CD4-positive, alpha-beta T cell (primary cell): ENCODE results near the gene PRDX2. TPM values are rescaled to one million over a fixed set of nuclear protein-coding genes. Genes with fewer than 3 reads are reported as not detected.

Source experiments
- ATAC-seq: fragments of 200-7000 bp; cut with Tn5 transposase; one replicate; pipeline ENCODE4 v1.10.0; 2022; ENCODE audit warnings: mild to moderate bottlenecking; ENCODE audit not compliant: poor library complexity
- CTCF ChIA-PET: fragments of 350-600 bp; sonication (Branson Sonifier 250); formaldehyde crosslinking; loops from one replicate; lab custom pipeline; 2021; ENCODE audit warnings: antibody characterized with exemption, inconsistent platforms; lab: Charles Lee
- POLR2A ChIA-PET: fragments of 350-600 bp; sonication (Branson Sonifier 250); formaldehyde crosslinking; loops from one replicate; lab custom pipeline; 2021; ENCODE audit warnings: antibody characterized with exemption, inconsistent platforms; lab: Charles Lee
- DNase-seq, 14 experiments: peaks; one replicate each; pipeline ENCODE4 v3.0.0-alpha.2; 2013 to 2020; ENCODE audit warnings: mixed read lengths in 2 of 14
- H3K27ac ChIP-seq, 2 donors: one replicate each; pipeline versions ENCODE4 v1.5.1 to v1.7.0; 2013; ENCODE audit warnings: low read length in 2 of 2, low read depth in 1 of 2, mild to moderate bottlenecking in 1 of 2
- H3K27me3 ChIP-seq, 2 experiments: 1 replicate in 1 of 2; 2 replicates in 1 of 2; pipeline versions ENCODE4 v1.6.1 to v1.7.0; 2013; ENCODE audit warnings: low read length in 2 of 2, control low read depth in 1 of 2, mild to moderate bottlenecking in 1 of 2, moderate library complexity in 1 of 2; ENCODE audit not compliant: insufficient read depth in 2 of 2, control insufficient read depth in 1 of 2
- H3K36me3 ChIP-seq: one replicate; pipeline ENCODE4 v1.6.1; 2013; ENCODE audit warnings: low read length, control low read depth; ENCODE audit not compliant: insufficient read depth
- H3K4me1 ChIP-seq: one replicate; pipeline ENCODE4 v1.6.1; 2013; ENCODE audit warnings: low read length, control low read depth; ENCODE audit not compliant: insufficient read depth
- H3K4me3 ChIP-seq: one replicate; pipeline ENCODE4 v1.5.1; 2013; ENCODE audit warnings: mild to moderate bottlenecking, low read length, moderate library complexity
- H3K9me3 ChIP-seq, 2 experiments: 1 replicate in 1 of 2; 2 replicates in 1 of 2; pipeline versions ENCODE4 v1.6.1 to v1.7.0; 2013; ENCODE audit warnings: low read length in 2 of 2, mild to moderate bottlenecking in 2 of 2, control low read depth in 1 of 2, moderate library complexity in 1 of 2; ENCODE audit not compliant: control insufficient read depth in 1 of 2, insufficient read depth in 1 of 2
- H3K27ac Mint-ChIP-seq: one replicate; pipeline ENCODE4 v1.8.0; 2020; ENCODE audit warnings: mixed read lengths
- H3K27me3 Mint-ChIP-seq: one replicate; pipeline ENCODE4 v1.8.0; 2021; ENCODE audit warnings: mixed read lengths
- H3K36me3 Mint-ChIP-seq: one replicate; pipeline ENCODE4 v1.8.0; 2021; ENCODE audit warnings: low read depth, mixed read lengths
- H3K4me1 Mint-ChIP-seq: one replicate; pipeline ENCODE4 v1.8.0; 2021; ENCODE audit warnings: low read depth, mixed read lengths
- H3K4me3 Mint-ChIP-seq: one replicate; pipeline ENCODE4 v1.8.0; 2020; ENCODE audit warnings: mild to moderate bottlenecking, mixed read lengths
- H3K9me3 Mint-ChIP-seq: one replicate; pipeline ENCODE4 v1.8.0; 2020; ENCODE audit warnings: mixed read lengths
- CTCF ChIP-seq: fragments of 200-600 bp; IDR thresholded peaks from one replicate; pipeline ENCODE4 v1.8.0; 2022; ENCODE audit warnings: antibody characterized with exemption, mild to moderate bottlenecking
- intact Hi-C, 2 experiments: fragments of 100-400 bp; cut with DNase I in 1 of 2; cut with micrococcal nuclease in 1 of 2; formaldehyde crosslinking; loops; one replicate each; pipeline versions ENCODE4 v1.15.1 to v1.9.0; 2023 to 2025; cut with DNase I, micrococcal nuclease
- total RNA-seq, 174 experiments: library from RNA in 2 of 174; stranded (reverse) in 2 of 174; gene quantifications; one replicate each; pipeline ENCODE4 v1.2.3 and lab custom pipeline; 2021 to 2026

Gene PRDX2
- total RNA-seq, 2 experiments from 2014 or later = 59.7 to 65.9 TPM

- Histone ChIP-seq H3K4me3 (peak within 1 kb of the TSS; percentile 64), H3K27me3 (no peaks in the 10 kb centered on the region), H3K27ac (peak within 1 kb of the TSS in 1 of 2 donors; percentile 23), H3K36me3 (no peaks in the 10 kb centered on the region), H3K9me3 (no peaks in the 10 kb centered on the region), H3K4me1 (peaks cover 26% of the 10 kb centered on the region)
- DNase-seq (peak; percentile 73 to 94 (median 84)), ATAC-seq (peak; percentile 91)
- intact Hi-C loops = loop anchor here (1.0 to 10.0 kb wide), 3 partner anchors 10 to 128 kb away; partner anchors contain the start of genes CALR (in 1 of the 2) and FARSA (in 1 of the 2)
- ChIA-PET POLR2A (interaction anchor here (0.7 to 1.8 kb wide), 13 partner anchors 9 to 402 kb away, joined by 3 to 26 read pairs (median 3); partner anchors contain the start of genes GCDH, GET3, JUNB and TRIR), CTCF (interaction anchor here (0.8 to 1.6 kb wide), 5 partner anchors 10 to 84 kb away, joined by 3 to 11 read pairs (median 4); partner anchors contain the start of gene GCDH)
- Mint-ChIP-seq H3K4me1 (peaks cover 21% of the 10 kb centered on the region), H3K9me3 (no peaks in the 10 kb centered on the region), H3K4me3 (peak within 1 kb of the TSS; percentile 96), H3K36me3 (peaks cover 6% of the 10 kb centered on the region), H3K27ac (peak within 1 kb of the TSS; percentile 88), H3K27me3 (no peaks in the 10 kb centered on the region)
- TF ChIP-seq CTCF = no peak
Observed at GRCh38 chr19:12806242-12807081, 4.9 kb upstream of the PRDX2 start, which contains the start of gene RNASEH2A. Gene RNASEH2A, plus strand, starts transcription at chr19:12806584. Its CDS starts 90 bp downstream, at chr19:12806674.

GRCh38 chr19:12804051-12804450 lies 2.5 kb upstream of the PRDX2 start:
- H3K9me3 Mint-ChIP-seq = no peaks in the 10 kb centered on the region
- H3K4me1 ChIP-seq = peaks cover 44% of the 10 kb centered on the region
- H3K4me3 ChIP-seq = no peak overlapping the region
- ChIA-PET POLR2A (no interaction called here), CTCF (no interaction called here)
- H3K27me3 Mint-ChIP-seq = no peaks in the 10 kb centered on the region
- intact Hi-C loops = loop anchor here in 1 of 2 experiments (10.0 kb wide), 1 partner anchor 131 kb away; the partner anchor contains the start of genes CALR and FARSA
- no peak overlapping the region for H3K27ac ChIP-seq
- no peak for TF ChIP-seq CTCF
- no peak for ATAC-seq
- no peaks in the 10 kb centered on the region for H3K9me3 ChIP-seq
- peaks cover 17% of the 10 kb centered on the region for H3K36me3 Mint-ChIP-seq
- peaks cover 32% of the 10 kb centered on the region for H3K4me1 Mint-ChIP-seq
- H3K36me3 ChIP-seq = peaks cover 13% of the 10 kb centered on the region
- H3K4me3 Mint-ChIP-seq = no peak overlapping the region
- H3K27me3 ChIP-seq = no peaks in the 10 kb centered on the region
- peak in 1 of 14 experiments; percentile 31 for DNase-seq
- no peak overlapping the region for H3K27ac Mint-ChIP-seq

- intact Hi-C loops = loop anchor here in 1 of 2 experiments (10.0 kb wide), 1 partner anchor 132 kb away; the partner anchor contains the start of genes CALR and FARSA
- no peaks in the 10 kb centered on the region for H3K27me3 ChIP-seq
- Mint-ChIP-seq H3K9me3 (no peaks in the 10 kb centered on the region), H3K27ac (peak overlapping the region; percentile 37), H3K4me3 (peak overlapping the region; percentile 91), H3K27me3 (no peaks in the 10 kb centered on the region), H3K36me3 (peaks cover 17% of the 10 kb centered on the region), H3K4me1 (peaks cover 32% of the 10 kb centered on the region)
- H3K36me3 ChIP-seq = peaks cover 18% of the 10 kb centered on the region
- H3K4me3 ChIP-seq = peak overlapping the region; percentile 99
- peaks cover 43% of the 10 kb centered on the region for H3K4me1 ChIP-seq
- no peaks in the 10 kb centered on the region for H3K9me3 ChIP-seq
- peak; percentile 11 for ATAC-seq
- POLR2A ChIA-PET = interaction anchor here (1.0 to 4.2 kb wide), 5 partner anchors 11 to 68 kb away, joined by 4 to 40 read pairs (median 5); partner anchors contain the start of genes JUNB and TRIR
- no peak for TF ChIP-seq CTCF
- CTCF ChIA-PET = interaction anchor here (1.1 to 2.6 kb wide), 5 partner anchors 25 to 45 kb away, joined by 3 to 12 read pairs (median 4); no protein-coding TSS in a partner anchor
- DNase-seq = no peak
- no peak overlapping the region for H3K27ac ChIP-seq
Observed at GRCh38 chr19:12802267-12803106, 887 bp upstream of the PRDX2 start.
